ENCODE results near the gene HOXB4. TPM values are rescaled to one million over a fixed set of nuclear protein-coding genes. Genes with fewer than 3 reads are reported as not detected.

HOXB4 gene
- total RNA-seq, 1 donor from 2014 or later: 0.90 TPM

- DNase-seq (ENCODE audit: low read depth in 2 of 2): no peak
These were observed 23.6 kb upstream of the HOXB4 start for GRCh38 chr17:48601539-48602425.

GRCh38 chr17:48601207-48601538, 23.0 kb upstream of the HOXB4 start:
- DNase-seq (ENCODE audit: low read depth in 2 of 2): no peak

- DNase-seq (ENCODE audit: low read depth in 2 of 2): no peak
These were observed 22.3 kb upstream of the HOXB4 start for GRCh38 chr17:48600244-48601098.

GRCh38 chr17:48599354-48599753, 21.2 kb upstream of the HOXB4 start:
- DNase-seq (ENCODE audit: low read depth in 2 of 2): no peak

- DNase-seq (ENCODE audit: low read depth in 2 of 2): no peak
These were observed 20.6 kb upstream of the HOXB4 start for GRCh38 chr17:48598736-48599135.

- peak in 1 of 2 donors; percentile 72 for DNase-seq (ENCODE audit: low read depth in 2 of 2)
These were observed 19.9 kb upstream of the HOXB4 start for GRCh38 chr17:48597778-48598631.

- no peak for DNase-seq (ENCODE audit: low read depth in 2 of 2)
These were observed 19.3 kb upstream of the HOXB4 start for GRCh38 chr17:48597528-48597777.

GRCh38 chr17:48596735-48597527, 18.8 kb upstream of the HOXB4 start:
- no peak for DNase-seq (ENCODE audit: low read depth in 2 of 2)

GRCh38 chr17:48596000-48596734, 18.0 kb upstream of the HOXB4 start:
- no peak for DNase-seq (ENCODE audit: low read depth in 2 of 2)

GRCh38 chr17:48595278-48595999, 17.3 kb upstream of the HOXB4 start:
- DNase-seq (ENCODE audit: low read depth in 2 of 2): no peak

- DNase-seq (ENCODE audit: low read depth in 2 of 2): no peak
These were observed 16.6 kb upstream of the HOXB4 start for GRCh38 chr17:48594538-48595277.

- DNase-seq (ENCODE audit: low read depth in 2 of 2): peak in 1 of 2 donors; percentile 78
These were observed 15.8 kb upstream of the HOXB4 start for GRCh38 chr17:48593840-48594537.

- no peak for DNase-seq (ENCODE audit: low read depth in 2 of 2)
These were observed 15.1 kb upstream of the HOXB4 start, which contains the start of gene HOXB5 for GRCh38 chr17:48593126-48593829. Gene HOXB5 (minus strand): TSS chr17:48593779. CDS start chr17:48593682, 97 bp downstream.

- no peak for DNase-seq (ENCODE audit: low read depth in 2 of 2)
These were observed 14.4 kb upstream of the HOXB4 start for GRCh38 chr17:48592577-48592976.

- DNase-seq (ENCODE audit: low read depth in 2 of 2): no peak
These were observed 13.9 kb upstream of the HOXB4 start for GRCh38 chr17:48592057-48592514.

- DNase-seq (ENCODE audit: low read depth in 2 of 2): no peak
These were observed 13.3 kb upstream of the HOXB4 start for GRCh38 chr17:48591255-48592056.
